Measurements from ENCODE around the gene SPOCD1. TPM values are rescaled to one million over a fixed set of nuclear protein-coding genes. Genes with fewer than 3 reads are reported as not detected.

SPOCD1 gene
- total and polyA plus RNA-seq, 2 of the 4 experiments (the other 2 are of a cell fraction) = 59.7 to 132 TPM

DNA sequence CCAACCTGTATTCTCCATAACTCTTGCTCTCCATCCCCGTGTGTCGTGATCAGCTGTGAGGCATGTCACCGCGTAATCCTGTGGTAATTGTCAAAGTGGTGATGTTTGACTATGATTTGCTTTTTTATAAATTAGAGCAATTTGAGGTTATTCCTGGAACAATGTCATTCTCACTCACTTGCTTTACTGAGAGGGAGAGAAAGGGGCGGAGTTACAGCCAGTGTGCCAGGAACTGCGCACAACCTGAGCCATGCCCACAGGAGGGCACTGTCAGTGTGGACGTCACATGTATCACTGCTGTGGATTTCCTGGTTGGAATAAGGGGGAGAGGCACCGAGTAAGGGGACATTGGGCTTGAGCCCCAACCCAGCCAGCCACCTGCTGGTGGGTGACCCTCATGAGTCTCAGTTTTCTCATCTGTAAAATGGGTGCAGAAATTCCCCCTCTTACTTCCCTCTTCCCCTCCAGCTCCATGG is 58.6 kb downstream of the SPOCD1 start:
- Histone ChIP-seq H3K4me1 (ENCODE audit: control insufficient read depth, insufficient read depth, low read length) (peaks cover 30% of the 10 kb centered on the region), H2AK5ac (ENCODE audit: low read depth, low read length) (no peak overlapping the region), H3K4ac (ENCODE audit: low read depth, low read length) (no peak overlapping the region), H3K4me2 (ENCODE audit: low read depth, low read length) (no peak overlapping the region), H2BK120ac (ENCODE audit: low read depth, low read length) (no peak overlapping the region), H3K4me3 (ENCODE audit: insufficient read depth, low read depth, low read length) (no peak overlapping the region), H3K9me3 (ENCODE audit: control insufficient read depth, insufficient read depth, low read length) (no peaks in the 10 kb centered on the region), H2AFZ (replicated peaks; ENCODE audit: low read length, poor library complexity) (no peak overlapping the region), H2AK9ac (replicated peaks; ENCODE audit: low read depth, low read length, poor library complexity) (no peak overlapping the region), H3K36me3 (ENCODE audit: control insufficient read depth, insufficient read depth, low read length) (no peaks in the 10 kb centered on the region), H2BK20ac (ENCODE audit: low read depth, low read length) (no peak overlapping the region), H3K27ac (ENCODE audit: insufficient read depth, low read length) (no peak overlapping the region), H3K56ac (ENCODE audit: extremely low read depth, insufficient read depth, low read length) (no peak overlapping the region), H3K9ac (ENCODE audit: low read depth, low read length) (no peak overlapping the region), H2BK15ac (ENCODE audit: low read depth, low read length) (no peak overlapping the region), H4K8ac (ENCODE audit: low read depth in 2 of 2, low read length in 2 of 2) (no peak overlapping the region), H3K79me1 (ENCODE audit: low read depth in 1 of 2, low read length in 2 of 2) (peaks cover 0 to 29% of the 10 kb centered on the region in 2 experiments; a peak in 2 of 4 replicates), H3K18ac (ENCODE audit: low read depth, low read length) (no peak overlapping the region), H2BK5ac (ENCODE audit: low read depth, low read length, poor library complexity, severe bottlenecking) (no peak overlapping the region), H3K9me1 (ENCODE audit: insufficient read depth, low read length) (peaks cover 15% of the 10 kb centered on the region), H3K27me3 (ENCODE audit: control insufficient read depth, insufficient read depth, low read length) (no peaks in the 10 kb centered on the region), H3K14ac (replicated peaks; ENCODE audit: low read depth, low read length) (no peak overlapping the region), H3K23ac (ENCODE audit: low read depth, low read length) (no peak overlapping the region), H4K5ac (ENCODE audit: low read depth, low read length) (no peak overlapping the region), H4K91ac (ENCODE audit: insufficient read depth, low read depth, low read length) (no peak overlapping the region), H4K20me1 (ENCODE audit: insufficient read depth, low read length) (0 out of 2 replicates have a peak, but pooled peaks cover 7% of the 10 kb centered on the region)
- no TSS peak for BruUV-seq (replicated peaks)
- no CpG with 5 or more reads among the region's 8 CpGs for WGBS, 2 experiments (ENCODE audit: extremely low coverage in 2 of 2, insufficient read length in 1 of 2)
- intact Hi-C loops (cut with micrococcal nuclease) = no loop called here
- ChIA-PET CTCF (no interaction called here), POLR2A (ENCODE audit: unreplicated experiment) (no interaction called here)
- DNase-seq (no peak), ATAC-seq (ENCODE audit: low read depth) (no peak)
- in situ Hi-C loops (cut with MboI; ENCODE audit: low sequenced_read_pairs) = no loop called here
- TF ChIP-seq, protein P1, sequence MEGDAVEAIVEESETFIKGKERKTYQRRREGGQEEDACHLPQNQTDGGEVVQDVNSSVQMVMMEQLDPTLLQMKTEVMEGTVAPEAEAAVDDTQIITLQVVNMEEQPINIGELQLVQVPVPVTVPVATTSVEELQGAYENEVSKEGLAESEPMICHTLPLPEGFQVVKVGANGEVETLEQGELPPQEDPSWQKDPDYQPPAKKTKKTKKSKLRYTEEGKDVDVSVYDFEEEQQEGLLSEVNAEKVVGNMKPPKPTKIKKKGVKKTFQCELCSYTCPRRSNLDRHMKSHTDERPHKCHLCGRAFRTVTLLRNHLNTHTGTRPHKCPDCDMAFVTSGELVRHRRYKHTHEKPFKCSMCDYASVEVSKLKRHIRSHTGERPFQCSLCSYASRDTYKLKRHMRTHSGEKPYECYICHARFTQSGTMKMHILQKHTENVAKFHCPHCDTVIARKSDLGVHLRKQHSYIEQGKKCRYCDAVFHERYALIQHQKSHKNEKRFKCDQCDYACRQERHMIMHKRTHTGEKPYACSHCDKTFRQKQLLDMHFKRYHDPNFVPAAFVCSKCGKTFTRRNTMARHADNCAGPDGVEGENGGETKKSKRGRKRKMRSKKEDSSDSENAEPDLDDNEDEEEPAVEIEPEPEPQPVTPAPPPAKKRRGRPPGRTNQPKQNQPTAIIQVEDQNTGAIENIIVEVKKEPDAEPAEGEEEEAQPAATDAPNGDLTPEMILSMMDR (conservative IDR thresholded peaks at IDR 0.05; ENCODE audit: low read depth, low read length) = 0 out of 2 replicates have a peak, but pooled peaks have one; percentile 6
- TF ChIP-seq RFX5 (IDR thresholded peaks at IDR 0.05; ENCODE audit: low read depth, low read length) = no peak
- dilution Hi-C loops (cut with HindIII; ENCODE audit: low sequenced_read_pairs, unreplicated experiment) = no loop called here
